ENCODE data around the gene SPSB2.

- TF ChIP-seq, protein P1, sequence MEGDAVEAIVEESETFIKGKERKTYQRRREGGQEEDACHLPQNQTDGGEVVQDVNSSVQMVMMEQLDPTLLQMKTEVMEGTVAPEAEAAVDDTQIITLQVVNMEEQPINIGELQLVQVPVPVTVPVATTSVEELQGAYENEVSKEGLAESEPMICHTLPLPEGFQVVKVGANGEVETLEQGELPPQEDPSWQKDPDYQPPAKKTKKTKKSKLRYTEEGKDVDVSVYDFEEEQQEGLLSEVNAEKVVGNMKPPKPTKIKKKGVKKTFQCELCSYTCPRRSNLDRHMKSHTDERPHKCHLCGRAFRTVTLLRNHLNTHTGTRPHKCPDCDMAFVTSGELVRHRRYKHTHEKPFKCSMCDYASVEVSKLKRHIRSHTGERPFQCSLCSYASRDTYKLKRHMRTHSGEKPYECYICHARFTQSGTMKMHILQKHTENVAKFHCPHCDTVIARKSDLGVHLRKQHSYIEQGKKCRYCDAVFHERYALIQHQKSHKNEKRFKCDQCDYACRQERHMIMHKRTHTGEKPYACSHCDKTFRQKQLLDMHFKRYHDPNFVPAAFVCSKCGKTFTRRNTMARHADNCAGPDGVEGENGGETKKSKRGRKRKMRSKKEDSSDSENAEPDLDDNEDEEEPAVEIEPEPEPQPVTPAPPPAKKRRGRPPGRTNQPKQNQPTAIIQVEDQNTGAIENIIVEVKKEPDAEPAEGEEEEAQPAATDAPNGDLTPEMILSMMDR (IDR thresholded peaks at IDR 0.05): no peak
- TF ChIP-seq POLR2AphosphoS5 (IDR thresholded peaks at IDR 0.05) (no peak), POLR2A (IDR thresholded peaks at IDR 0.05) (no peak), EP300 (IDR thresholded peaks at IDR 0.05) (no peak)
Measured at GRCh38 chr12:6822426-6823135, 50.5 kb downstream of the SPSB2 start.

Data from suprapubic skin (tissue), 4 donors.